ENCODE measurements around the gene POU3F1.

DNA sequence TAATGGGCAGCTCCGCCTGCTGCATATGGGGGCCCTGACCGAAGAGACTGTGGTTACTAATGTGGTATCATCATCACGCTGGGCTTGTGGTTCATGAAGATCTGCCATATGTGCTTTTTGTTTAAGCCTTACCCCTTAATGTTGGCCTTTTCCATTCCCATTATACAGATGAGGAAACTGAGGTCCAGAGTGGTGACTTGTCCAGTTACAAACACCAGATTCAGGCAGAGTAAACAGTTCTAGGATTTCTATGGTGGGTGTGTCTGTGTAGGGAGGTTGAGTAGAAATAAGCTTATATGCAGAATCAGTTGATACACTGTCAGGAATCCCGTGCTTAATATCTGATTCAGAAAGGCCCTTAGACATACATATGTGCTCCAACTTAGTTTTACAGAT, 33.4 kb downstream of the POU3F1 start:
- TF ChIP-seq, protein P1, sequence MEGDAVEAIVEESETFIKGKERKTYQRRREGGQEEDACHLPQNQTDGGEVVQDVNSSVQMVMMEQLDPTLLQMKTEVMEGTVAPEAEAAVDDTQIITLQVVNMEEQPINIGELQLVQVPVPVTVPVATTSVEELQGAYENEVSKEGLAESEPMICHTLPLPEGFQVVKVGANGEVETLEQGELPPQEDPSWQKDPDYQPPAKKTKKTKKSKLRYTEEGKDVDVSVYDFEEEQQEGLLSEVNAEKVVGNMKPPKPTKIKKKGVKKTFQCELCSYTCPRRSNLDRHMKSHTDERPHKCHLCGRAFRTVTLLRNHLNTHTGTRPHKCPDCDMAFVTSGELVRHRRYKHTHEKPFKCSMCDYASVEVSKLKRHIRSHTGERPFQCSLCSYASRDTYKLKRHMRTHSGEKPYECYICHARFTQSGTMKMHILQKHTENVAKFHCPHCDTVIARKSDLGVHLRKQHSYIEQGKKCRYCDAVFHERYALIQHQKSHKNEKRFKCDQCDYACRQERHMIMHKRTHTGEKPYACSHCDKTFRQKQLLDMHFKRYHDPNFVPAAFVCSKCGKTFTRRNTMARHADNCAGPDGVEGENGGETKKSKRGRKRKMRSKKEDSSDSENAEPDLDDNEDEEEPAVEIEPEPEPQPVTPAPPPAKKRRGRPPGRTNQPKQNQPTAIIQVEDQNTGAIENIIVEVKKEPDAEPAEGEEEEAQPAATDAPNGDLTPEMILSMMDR (IDR thresholded peaks at IDR 0.05) = no peak
- no peak for TF ChIP-seq POLR2A (IDR thresholded peaks at IDR 0.05)

Measured in gastroesophageal sphincter (tissue), 3 donors.